CD4-positive, alpha-beta T cell (primary cell): Measurements from ENCODE around the gene ADAM17. TPM values are rescaled to one million over a fixed set of nuclear protein-coding genes. Genes with fewer than 3 reads are reported as not detected.

ENCODE experiments used
- ATAC-seq: fragments of 200-7000 bp; cut with Tn5 transposase; one replicate; pipeline ENCODE4 v1.10.0; 2022; ENCODE audit warnings: mild to moderate bottlenecking; ENCODE audit not compliant: poor library complexity
- CTCF ChIA-PET: fragments of 350-600 bp; sonication (Branson Sonifier 250); formaldehyde crosslinking; loops from one replicate; lab custom pipeline; 2021; ENCODE audit warnings: antibody characterized with exemption, inconsistent platforms; lab: Charles Lee
- POLR2A ChIA-PET: fragments of 350-600 bp; sonication (Branson Sonifier 250); formaldehyde crosslinking; loops from one replicate; lab custom pipeline; 2021; ENCODE audit warnings: antibody characterized with exemption, inconsistent platforms; lab: Charles Lee
- DNase-seq, 14 experiments: peaks; one replicate each; pipeline ENCODE4 v3.0.0-alpha.2; 2013 to 2020; ENCODE audit warnings: mixed read lengths in 2 of 14
- H3K27ac ChIP-seq, 2 donors: one replicate each; pipeline versions ENCODE4 v1.5.1 to v1.7.0; 2013; ENCODE audit warnings: low read length in 2 of 2, low read depth in 1 of 2, mild to moderate bottlenecking in 1 of 2
- H3K27me3 ChIP-seq, 2 experiments: 1 replicate in 1 of 2; 2 replicates in 1 of 2; pipeline versions ENCODE4 v1.6.1 to v1.7.0; 2013; ENCODE audit warnings: low read length in 2 of 2, control low read depth in 1 of 2, mild to moderate bottlenecking in 1 of 2, moderate library complexity in 1 of 2; ENCODE audit not compliant: insufficient read depth in 2 of 2, control insufficient read depth in 1 of 2
- H3K36me3 ChIP-seq: one replicate; pipeline ENCODE4 v1.6.1; 2013; ENCODE audit warnings: low read length, control low read depth; ENCODE audit not compliant: insufficient read depth
- H3K4me1 ChIP-seq: one replicate; pipeline ENCODE4 v1.6.1; 2013; ENCODE audit warnings: low read length, control low read depth; ENCODE audit not compliant: insufficient read depth
- H3K4me3 ChIP-seq: one replicate; pipeline ENCODE4 v1.5.1; 2013; ENCODE audit warnings: mild to moderate bottlenecking, low read length, moderate library complexity
- H3K9me3 ChIP-seq, 2 experiments: 1 replicate in 1 of 2; 2 replicates in 1 of 2; pipeline versions ENCODE4 v1.6.1 to v1.7.0; 2013; ENCODE audit warnings: low read length in 2 of 2, mild to moderate bottlenecking in 2 of 2, control low read depth in 1 of 2, moderate library complexity in 1 of 2; ENCODE audit not compliant: control insufficient read depth in 1 of 2, insufficient read depth in 1 of 2
- H3K27ac Mint-ChIP-seq: one replicate; pipeline ENCODE4 v1.8.0; 2020; ENCODE audit warnings: mixed read lengths
- H3K27me3 Mint-ChIP-seq: one replicate; pipeline ENCODE4 v1.8.0; 2021; ENCODE audit warnings: mixed read lengths
- H3K36me3 Mint-ChIP-seq: one replicate; pipeline ENCODE4 v1.8.0; 2021; ENCODE audit warnings: low read depth, mixed read lengths
- H3K4me1 Mint-ChIP-seq: one replicate; pipeline ENCODE4 v1.8.0; 2021; ENCODE audit warnings: low read depth, mixed read lengths
- H3K4me3 Mint-ChIP-seq: one replicate; pipeline ENCODE4 v1.8.0; 2020; ENCODE audit warnings: mild to moderate bottlenecking, mixed read lengths
- H3K9me3 Mint-ChIP-seq: one replicate; pipeline ENCODE4 v1.8.0; 2020; ENCODE audit warnings: mixed read lengths
- intact Hi-C, 2 experiments: fragments of 100-400 bp; cut with DNase I in 1 of 2; cut with micrococcal nuclease in 1 of 2; formaldehyde crosslinking; loops; one replicate each; pipeline versions ENCODE4 v1.15.1 to v1.9.0; 2023 to 2025; cut with DNase I, micrococcal nuclease
- total RNA-seq, 174 experiments: library from RNA in 2 of 174; stranded (reverse) in 2 of 174; gene quantifications; one replicate each; pipeline ENCODE4 v1.2.3 and lab custom pipeline; 2021 to 2026
- TF ChIP-seq, protein P1 (sequence below): fragments of 200-600 bp; IDR thresholded peaks from one replicate; pipeline ENCODE4 v1.8.0; 2022; ENCODE audit warnings: antibody characterized with exemption, mild to moderate bottlenecking

The ADAM17 gene
- total RNA-seq, 2 experiments from 2014 or later = 21.4 to 21.6 TPM

DNA sequence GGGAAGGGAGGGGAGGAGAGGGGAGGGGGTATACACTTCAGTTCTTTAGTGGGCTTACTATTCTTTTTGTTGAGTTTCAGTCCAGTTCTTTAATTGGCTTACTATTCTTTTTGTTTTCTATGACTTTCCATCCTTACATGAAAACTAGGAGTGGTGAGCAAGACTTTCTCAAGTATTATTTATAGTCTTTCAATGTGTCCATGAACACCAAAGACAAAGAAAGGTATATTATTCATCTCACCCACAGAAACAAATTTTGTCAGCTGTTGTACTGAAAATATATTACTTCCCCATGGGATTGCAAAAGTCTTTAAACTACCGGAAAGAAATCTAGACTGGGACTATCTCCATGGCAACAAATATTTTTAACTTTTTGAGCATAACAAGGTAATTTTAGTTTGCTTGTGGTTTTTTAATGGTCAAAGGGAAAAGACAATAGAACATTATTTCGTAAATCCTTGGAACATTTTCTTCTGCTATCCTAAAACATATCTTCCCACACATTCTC lies 17.6 kb downstream of the ADAM17 start:
- no peak overlapping the region for H3K4me3 Mint-ChIP-seq
- no peaks in the 10 kb centered on the region for H3K9me3 Mint-ChIP-seq
- H3K27me3 Mint-ChIP-seq = no peaks in the 10 kb centered on the region
- peaks cover 67% of the 10 kb centered on the region for H3K36me3 Mint-ChIP-seq
- ChIA-PET CTCF (interaction anchor here (2.0 kb wide), 1 partner anchor 17 kb away, joined by 5 read pairs; the partner anchor contains the start of gene ADAM17), POLR2A (interaction anchor here (2.1 kb wide), 1 partner anchor 18 kb away, joined by 6 read pairs; the partner anchor contains the start of gene ADAM17)
- Histone ChIP-seq H3K9me3 (no peaks in the 10 kb centered on the region), H3K4me3 (no peak overlapping the region), H3K36me3 (peaks cover 41% of the 10 kb centered on the region), H3K27ac (no peak overlapping the region), H3K27me3 (no peaks in the 10 kb centered on the region), H3K4me1 (no peaks in the 10 kb centered on the region)
- peak in 2 of 14 experiments; percentile 37 to 45 for DNase-seq
- H3K4me1 Mint-ChIP-seq = peaks cover 22% of the 10 kb centered on the region
- ATAC-seq = no peak
- intact Hi-C loops = no loop called here
- H3K27ac Mint-ChIP-seq = no peak overlapping the region
- TF ChIP-seq, protein P1, sequence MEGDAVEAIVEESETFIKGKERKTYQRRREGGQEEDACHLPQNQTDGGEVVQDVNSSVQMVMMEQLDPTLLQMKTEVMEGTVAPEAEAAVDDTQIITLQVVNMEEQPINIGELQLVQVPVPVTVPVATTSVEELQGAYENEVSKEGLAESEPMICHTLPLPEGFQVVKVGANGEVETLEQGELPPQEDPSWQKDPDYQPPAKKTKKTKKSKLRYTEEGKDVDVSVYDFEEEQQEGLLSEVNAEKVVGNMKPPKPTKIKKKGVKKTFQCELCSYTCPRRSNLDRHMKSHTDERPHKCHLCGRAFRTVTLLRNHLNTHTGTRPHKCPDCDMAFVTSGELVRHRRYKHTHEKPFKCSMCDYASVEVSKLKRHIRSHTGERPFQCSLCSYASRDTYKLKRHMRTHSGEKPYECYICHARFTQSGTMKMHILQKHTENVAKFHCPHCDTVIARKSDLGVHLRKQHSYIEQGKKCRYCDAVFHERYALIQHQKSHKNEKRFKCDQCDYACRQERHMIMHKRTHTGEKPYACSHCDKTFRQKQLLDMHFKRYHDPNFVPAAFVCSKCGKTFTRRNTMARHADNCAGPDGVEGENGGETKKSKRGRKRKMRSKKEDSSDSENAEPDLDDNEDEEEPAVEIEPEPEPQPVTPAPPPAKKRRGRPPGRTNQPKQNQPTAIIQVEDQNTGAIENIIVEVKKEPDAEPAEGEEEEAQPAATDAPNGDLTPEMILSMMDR = no peak

DNA sequence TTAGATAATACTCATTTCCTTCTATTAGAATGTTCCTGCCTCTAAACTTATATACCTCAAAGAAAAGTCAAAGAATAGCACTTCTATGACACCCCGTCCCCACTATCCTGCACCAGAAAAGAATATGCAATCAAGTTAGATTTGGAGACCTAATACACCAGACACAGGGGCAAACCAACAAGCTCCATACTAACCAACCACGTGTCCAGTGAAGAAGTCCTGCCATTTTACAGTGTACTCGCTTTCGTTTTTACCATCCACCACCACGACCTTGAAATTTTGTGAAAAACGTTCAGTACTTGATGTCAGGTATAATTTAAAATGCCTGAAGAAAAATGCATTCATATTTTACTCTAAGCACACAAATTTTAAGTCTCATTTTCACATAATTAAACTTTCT lies 19.1 kb downstream of the ADAM17 start:
- Histone ChIP-seq H3K36me3 (peaks cover 49% of the 10 kb centered on the region), H3K27ac (no peak overlapping the region), H3K9me3 (no peaks in the 10 kb centered on the region), H3K4me3 (no peak overlapping the region), H3K27me3 (no peaks in the 10 kb centered on the region), H3K4me1 (no peaks in the 10 kb centered on the region)
- Mint-ChIP-seq H3K4me1 (peaks cover 20% of the 10 kb centered on the region), H3K27ac (no peak overlapping the region), H3K9me3 (no peaks in the 10 kb centered on the region), H3K4me3 (no peak overlapping the region), H3K27me3 (no peaks in the 10 kb centered on the region), H3K36me3 (peaks cover 66% of the 10 kb centered on the region)
- ChIA-PET CTCF (interaction anchor here (0.6 to 1.0 kb wide), 2 partner anchors 19 to 21 kb away, joined by 3 to 4 read pairs; no protein-coding TSS in a partner anchor), POLR2A (interaction anchor here (1.2 to 2.1 kb wide), 2 partner anchors 19 to 71 kb away, joined by 3 to 6 read pairs; partner anchors contain the start of gene ADAM17)
- ATAC-seq (no peak), DNase-seq (no peak)
- intact Hi-C loops = no loop called here
- TF ChIP-seq, protein P1 = no peak

DNA sequence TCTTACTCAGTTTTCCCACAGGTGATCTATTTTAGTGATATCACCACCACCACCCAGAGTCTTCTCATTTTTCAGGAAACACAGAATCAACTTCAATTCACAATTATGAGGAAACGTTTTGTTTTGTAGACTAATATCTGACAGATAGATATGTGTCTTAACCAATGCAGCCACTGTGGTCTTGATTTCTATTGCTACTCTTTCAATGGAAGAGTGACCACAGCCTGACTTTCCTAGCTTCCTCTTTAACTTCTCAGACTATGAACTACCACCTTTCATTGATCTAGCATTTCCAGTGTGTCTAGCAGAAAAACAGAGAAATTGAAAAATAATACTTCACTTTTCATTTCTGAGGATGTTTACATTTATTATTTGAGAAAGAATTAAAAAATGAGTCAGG lies 20.5 kb downstream of the ADAM17 start:
- Histone ChIP-seq H3K9me3 (no peaks in the 10 kb centered on the region), H3K4me3 (no peak overlapping the region), H3K36me3 (peaks cover 43% of the 10 kb centered on the region), H3K27me3 (no peaks in the 10 kb centered on the region), H3K27ac (no peak overlapping the region), H3K4me1 (no peaks in the 10 kb centered on the region)
- Mint-ChIP-seq H3K27me3 (no peaks in the 10 kb centered on the region), H3K4me1 (peaks cover 20% of the 10 kb centered on the region), H3K9me3 (no peaks in the 10 kb centered on the region), H3K27ac (no peak overlapping the region), H3K36me3 (peaks cover 64% of the 10 kb centered on the region), H3K4me3 (no peak overlapping the region)
- ATAC-seq (no peak), DNase-seq (no peak)
- CTCF ChIA-PET = no interaction called here
- POLR2A ChIA-PET = interaction anchor here (1.1 to 1.2 kb wide), 2 partner anchors 20 to 72 kb away, joined by 3 read pairs; partner anchors contain the start of gene ADAM17
- TF ChIP-seq, protein P1 = no peak
- intact Hi-C loops = no loop called here
